Activated CD4-positive, alpha-beta T cell treated with anti-CD3 and anti-CD28 coated beads for 1 hour (primary cell): Measurements from ENCODE around the gene HIP1R.
A peak's percentile ranks its signal among the peaks of the same experiment; 100 is the strongest.
"Not testable (repeated sequence)": the region's sequence is repeated elsewhere in the genome, so short reads cannot be mapped to it uniquely, and the experiment has no call there.

Experiments
- DNase-seq: peaks from one replicate; pipeline ENCODE4 v3.0.0-alpha.2; 2020

Gene HIP1R

GRCh38 chr12:122875590-122876220 is 40.4 kb downstream of the HIP1R start:
- no peak for DNase-seq

GRCh38 chr12:122876281-122876680 is 41.0 kb downstream of the HIP1R start:
- DNase-seq = not testable (repeated sequence)

GRCh38 chr12:122876731-122877130 is 41.5 kb downstream of the HIP1R start:
- DNase-seq = no peak

GRCh38 chr12:122878780-122879612 is 43.7 kb downstream of the HIP1R start:
- no peak for DNase-seq

- no peak for DNase-seq
Observed at GRCh38 chr12:122880155-122880667, 45.0 kb downstream of the HIP1R start.

- no peak for DNase-seq
Observed at GRCh38 chr12:122880668-122881067, 45.4 kb downstream of the HIP1R start.

- no peak for DNase-seq
Observed at GRCh38 chr12:122882908-122883558, 47.8 kb downstream of the HIP1R start.

GRCh38 chr12:122884091-122884826 is 49.0 kb downstream of the HIP1R start:
- no peak for DNase-seq

GRCh38 chr12:122884860-122885259 is 49.6 kb downstream of the HIP1R start:
- DNase-seq = no peak

GRCh38 chr12:122886161-122886560 is 50.9 kb downstream of the HIP1R start:
- DNase-seq = no peak

- no peak for DNase-seq
Observed at GRCh38 chr12:122886851-122887818, 51.9 kb downstream of the HIP1R start.

- DNase-seq = no peak
Observed at GRCh38 chr12:122887819-122888212, 52.6 kb downstream of the HIP1R start.

- DNase-seq = peak; percentile 24
Observed at GRCh38 chr12:122888232-122888752, 53.0 kb downstream of the HIP1R start.

GRCh38 chr12:122889761-122890520 is 54.7 kb downstream of the HIP1R start:
- no peak for DNase-seq

GRCh38 chr12:122891661-122892525 is 56.6 kb downstream of the HIP1R start:
- DNase-seq = no peak

GRCh38 chr12:122892724-122893123 is 57.5 kb downstream of the HIP1R start:
- DNase-seq = not testable (repeated sequence)

- no peak for DNase-seq
Observed at GRCh38 chr12:122893208-122894153, 58.2 kb downstream of the HIP1R start.
